IMR-90 (cell line): ENCODE data around the gene SLC9A9. TPM values are rescaled to one million over a fixed set of nuclear protein-coding genes. Genes with fewer than 3 reads are reported as not detected.

Source experiments
- ATAC-seq: fragments of 200-7000 bp; cut with Tn5 transposase; 2 replicates; pipeline ENCODE4 v1.9.1; 2020; ENCODE audit warnings: low read depth, mild to moderate bottlenecking, moderate library complexity
- BruUV-seq: library from RNA; stranded (reverse); fragments of 400-500 nt; replicated peaks from 2 replicates; lab custom pipeline; 2021; lab: Mats Ljungman, UMichigan
- CTCF ChIA-PET: fragments of 300-600 bp; formaldehyde crosslinking; extraction: SDS; loops from one replicate; lab custom pipeline; 2021; ENCODE audit warnings: antibody characterized with exemption; lab: Yijun Ruan, JAX
- POLR2A ChIA-PET: fragments of 300-600 bp; sonication (Branson Sonifier 250); formaldehyde crosslinking; loops from one replicate; lab custom pipeline; 2022; ENCODE audit warnings: antibody characterized with exemption; ENCODE audit not compliant: unreplicated experiment; lab: Charles Lee
- DNase-seq: peaks from one replicate; pipeline ENCODE4 v3.0.0; 2013
- H2AFZ ChIP-seq: replicated peaks from 2 replicates; pipeline ENCODE3; 2013; ENCODE audit warnings: low read length, mild to moderate bottlenecking; ENCODE audit not compliant: poor library complexity
- H2AK5ac ChIP-seq: 2 replicates; pipeline ENCODE4 v1.6.1; 2013; ENCODE audit warnings: low read depth, low read length, inconsistent platforms
- H2AK9ac ChIP-seq: replicated peaks from 2 replicates; pipeline ENCODE3; 2013; ENCODE audit warnings: mild to moderate bottlenecking, low read depth, low read length, moderate library complexity; ENCODE audit not compliant: poor library complexity
- H2BK120ac ChIP-seq: 2 replicates; pipeline ENCODE4 v1.6.1; 2013; ENCODE audit warnings: low read depth, low read length, inconsistent platforms
- H2BK15ac ChIP-seq: 3 replicates; pipeline ENCODE4 v1.6.1; 2013; ENCODE audit warnings: low read depth, low read length, inconsistent platforms
- H2BK20ac ChIP-seq: 2 replicates; pipeline ENCODE4 v1.6.1; 2013; ENCODE audit warnings: low read depth, mild to moderate bottlenecking, inconsistent platforms, low read length, moderate library complexity
- H2BK5ac ChIP-seq: 2 replicates; pipeline ENCODE4 v1.6.1; 2013; ENCODE audit warnings: mild to moderate bottlenecking, low read depth, low read length, inconsistent platforms; ENCODE audit not compliant: poor library complexity, severe bottlenecking
- H3K14ac ChIP-seq: replicated peaks from 2 replicates; pipeline ENCODE4 v1.6.1; 2013; ENCODE audit warnings: low read depth, low read length, inconsistent platforms
- H3K18ac ChIP-seq: 2 replicates; pipeline ENCODE4 v1.6.1; 2013; ENCODE audit warnings: low read depth, low read length, control low read depth
- H3K23ac ChIP-seq: 2 replicates; pipeline ENCODE4 v1.6.1; 2013; ENCODE audit warnings: low read depth, low read length, inconsistent platforms
- H3K27ac ChIP-seq: 2 replicates; pipeline ENCODE4 v1.5.1; 2013; ENCODE audit warnings: mild to moderate bottlenecking, control low read depth, low read length; ENCODE audit not compliant: insufficient read depth
- H3K27me3 ChIP-seq: 2 replicates; pipeline ENCODE4 v1.6.1; 2013; ENCODE audit warnings: low read length; ENCODE audit not compliant: control insufficient read depth, insufficient read depth
- H3K36me3 ChIP-seq: 2 replicates; pipeline ENCODE4 v1.6.1; 2013; ENCODE audit warnings: low read length, mixed read lengths; ENCODE audit not compliant: control insufficient read depth, insufficient read depth
- H3K4ac ChIP-seq: 2 replicates; pipeline ENCODE4 v1.6.1; 2013; ENCODE audit warnings: low read depth, low read length, inconsistent platforms
- H3K4me1 ChIP-seq: 2 replicates; pipeline ENCODE4 v1.6.1; 2013; ENCODE audit warnings: low read length, mixed read lengths; ENCODE audit not compliant: control insufficient read depth, insufficient read depth
- H3K4me2 ChIP-seq: 2 replicates; pipeline ENCODE4 v1.6.1; 2013; ENCODE audit warnings: low read depth, mild to moderate bottlenecking, control low read depth, low read length, moderate library complexity
- H3K4me3 ChIP-seq: 2 replicates; pipeline ENCODE4 v1.5.1; 2013; ENCODE audit warnings: low read depth, mild to moderate bottlenecking, control low read depth, low read length, moderate library complexity; ENCODE audit not compliant: insufficient read depth
- H3K56ac ChIP-seq: 2 replicates; pipeline ENCODE4 v1.6.1; 2013; ENCODE audit warnings: low read length, inconsistent platforms; ENCODE audit not compliant: insufficient read depth; ENCODE audit errors: extremely low read depth
- H3K79me1 ChIP-seq, 2 experiments: 2 replicates each; pipeline ENCODE4 v1.6.1; 2013; ENCODE audit warnings: low read length in 2 of 2, inconsistent platforms in 1 of 2, low read depth in 1 of 2
- H3K9ac ChIP-seq: 2 replicates; pipeline ENCODE4 v1.6.1; 2013; ENCODE audit warnings: low read depth, low read length, control low read depth
- H3K9me1 ChIP-seq: 2 replicates; pipeline ENCODE4 v1.6.1; 2013; ENCODE audit warnings: low read length, inconsistent platforms; ENCODE audit not compliant: insufficient read depth
- H3K9me3 ChIP-seq: 2 replicates; pipeline ENCODE4 v1.6.1; 2013; ENCODE audit warnings: low read length; ENCODE audit not compliant: control insufficient read depth, insufficient read depth
- H4K20me1 ChIP-seq: 2 replicates; pipeline ENCODE4 v1.6.1; 2013; ENCODE audit warnings: low read length, inconsistent platforms; ENCODE audit not compliant: insufficient read depth
- H4K5ac ChIP-seq: 2 replicates; pipeline ENCODE4 v1.6.1; 2013; ENCODE audit warnings: mild to moderate bottlenecking, low read depth, low read length, control low read depth
- H4K8ac ChIP-seq, 2 experiments: 2 replicates each; pipeline ENCODE4 v1.6.1; 2013; ENCODE audit warnings: low read depth in 2 of 2, low read length in 2 of 2, control low read depth in 1 of 2, inconsistent platforms in 1 of 2
- H4K91ac ChIP-seq: 2 replicates; pipeline ENCODE4 v1.6.1; 2013; ENCODE audit warnings: low read depth, low read length, inconsistent platforms; ENCODE audit not compliant: insufficient read depth
- MXI1 ChIP-seq: IDR thresholded peaks from 2 replicates; pipeline ENCODE4 v1.6.1; 2012; ENCODE audit warnings: low read depth, mild to moderate bottlenecking, low read length, moderate library complexity, borderline replicate concordance
- POLR2A ChIP-seq: IDR thresholded peaks from 2 replicates; pipeline ENCODE4 v1.6.1; 2012; ENCODE audit warnings: mild to moderate bottlenecking, low read depth, low read length
- WGBS, 2 experiments: methylation state at CpG; one replicate each; pipeline versions ENCODE4 v1.1.5 to v1.1.7; 2013; ENCODE audit warnings: missing lambda C conversion rate in 2 of 2; ENCODE audit not compliant: insufficient read length in 1 of 2; ENCODE audit errors: extremely low coverage in 2 of 2; 5-methylcytosine and 5-hydroxymethylcytosine counted together
- dilution Hi-C: fragments of 300-500 bp; cut with HindIII; formaldehyde crosslinking; loops from one replicate; pipeline ENCODE4 v1.14.3; 2018; ENCODE audit warnings: low sequenced_read_pairs; ENCODE audit not compliant: unreplicated experiment
- in situ Hi-C: fragments of 300-500 bp; cut with MboI; formaldehyde crosslinking; loops from 3 replicates; pipeline ENCODE4 v1.14.3; 2019; ENCODE audit warnings: low sequenced_read_pairs, inconsistent platforms, mixed read lengths
- intact Hi-C: fragments of 100-400 bp; cut with micrococcal nuclease; formaldehyde crosslinking; loops from 2 replicates; pipeline ENCODE4 v1.10.0; 2022
- polyA plus RNA-seq, 3 experiments: library from polyadenylated mRNA; depleted of rRNA; stranded (reverse); fragments of >200 nt; gene quantifications; 2 replicates each; pipeline ENCODE4 v1.2.3, GENCODE V29; 2012; ENCODE audit warnings: low replicate concordance in 1 of 3
- total RNA-seq: library from RNA; depleted of rRNA; stranded (reverse); fragments of >200 nt; gene quantifications from 2 replicates; pipeline ENCODE4 v1.2.3, GENCODE V29; 2012

Gene SLC9A9
- total and polyA plus RNA-seq, 2 of the 4 experiments (the other 2 are of a cell fraction), result 1.4 to 2.3 TPM

DNA sequence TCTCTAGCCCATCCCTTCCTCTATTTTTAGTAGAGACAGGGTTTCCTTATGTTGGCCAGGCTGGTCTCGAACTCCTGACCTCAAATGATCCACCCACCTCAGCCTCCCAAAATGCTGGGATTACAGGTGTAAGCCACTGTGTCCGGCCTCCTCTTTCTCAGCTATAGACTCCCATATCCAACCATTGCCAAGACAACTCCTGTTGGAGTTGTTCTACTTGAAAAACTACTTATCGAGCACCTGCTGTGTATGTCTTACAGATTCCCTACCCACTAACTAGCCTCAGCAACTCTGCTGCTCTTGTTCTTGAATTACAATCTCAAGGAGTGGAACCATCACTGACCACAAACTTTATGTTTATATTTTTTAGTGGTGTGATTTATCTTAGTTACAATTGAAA, 186.6 kb downstream of the SLC9A9 start:
- Histone ChIP-seq H3K27me3 (no peaks in the 10 kb centered on the region), H4K5ac (no peak overlapping the region), H4K91ac (no peak overlapping the region), H3K4me1 (no peaks in the 10 kb centered on the region), H4K8ac (no peak overlapping the region), H3K9me1 (no peaks in the 10 kb centered on the region), H3K14ac (no peak overlapping the region), H3K4me2 (no peak overlapping the region), H3K23ac (no peak overlapping the region), H3K18ac (no peak overlapping the region), H2AK5ac (no peak overlapping the region), H2BK20ac (no peak overlapping the region), H3K56ac (no peak overlapping the region), H2AFZ (no peak overlapping the region), H3K79me1 (no peaks in the 10 kb centered on the region), H3K27ac (no peak overlapping the region), H3K4me3 (no peak overlapping the region), H3K36me3 (no peaks in the 10 kb centered on the region), H3K9ac (no peak overlapping the region), H2BK5ac (no peak overlapping the region), H2BK15ac (no peak overlapping the region), H3K4ac (no peak overlapping the region), H3K9me3 (no peaks in the 10 kb centered on the region), H2BK120ac (no peak overlapping the region), H2AK9ac (no peak overlapping the region), H4K20me1 (no peaks in the 10 kb centered on the region)
- ATAC-seq, result no peak
- DNase-seq, result no peak
- BruUV-seq, result no TSS peak
- in situ Hi-C loops (no loop called here), dilution Hi-C loops (no loop called here), intact Hi-C loops (no loop called here)
- ChIA-PET POLR2A (no interaction called here), CTCF (no interaction called here)
- TF ChIP-seq POLR2A (no peak), MXI1 (no peak)
- no CpG with 5 or more reads among the region's 3 CpGs for WGBS, 2 experiments
